Choroid plexus epithelial cell (primary cell): ENCODE measurements around the gene CDH15.

ENCODE experiments used
- DNase-seq: peaks from one replicate; pipeline ENCODE4 v3.0.0-alpha.2; 2010; ENCODE audit warnings: low read depth
- H3K4me3 ChIP-seq: 2 replicates; pipeline ENCODE4 v1.5.1; 2011; ENCODE audit warnings: low read depth, mild to moderate bottlenecking, control low read depth, low read length, moderate library complexity
- CTCF ChIP-seq: conservative IDR thresholded peaks from 2 replicates; pipeline ENCODE4 v1.5.1; 2011; ENCODE audit warnings: low read depth, mild to moderate bottlenecking, control low read depth, inconsistent platforms, low read length, moderate library complexity

Gene CDH15

GRCh38 chr16:89171216-89172170, at the start of gene CDH15:
TSS of gene CDH15 (plus strand) at chr16:89171748. CDS start at chr16:89171832, 84 bp downstream.
- peak within 1 kb of the TSS; percentile 20 for H3K4me3 ChIP-seq
- DNase-seq = peak; percentile 90
- no peak for TF ChIP-seq CTCF

- no peak for TF ChIP-seq CTCF
- no peak overlapping the region for H3K4me3 ChIP-seq
- no peak for DNase-seq
Measured at GRCh38 chr16:89122322-89122851, 49.2 kb upstream of the CDH15 start.

GRCh38 chr16:89123001-89123830, 48.3 kb upstream of the CDH15 start:
- no peak for DNase-seq
- no peak for TF ChIP-seq CTCF
- no peak overlapping the region for H3K4me3 ChIP-seq

- DNase-seq = no peak
- TF ChIP-seq CTCF = no peak
- H3K4me3 ChIP-seq = no peak overlapping the region
Measured at GRCh38 chr16:89123831-89124100, 47.8 kb upstream of the CDH15 start.

- TF ChIP-seq CTCF = no peak
- no peak overlapping the region for H3K4me3 ChIP-seq
- no peak for DNase-seq
Measured at GRCh38 chr16:89129378-89129777, 42.2 kb upstream of the CDH15 start.

GRCh38 chr16:89130448-89130847, 41.1 kb upstream of the CDH15 start:
- H3K4me3 ChIP-seq = no peak overlapping the region
- no peak for DNase-seq
- TF ChIP-seq CTCF = no peak
